ENCODE measurements around the gene PNLIP. TPM values are rescaled to one million over a fixed set of nuclear protein-coding genes. Genes with fewer than 3 reads are reported as not detected.

The PNLIP gene
- total and polyA plus RNA-seq, 2 donors from 2014 or later = not detected

GRCh38 chr10:116589926-116590325 is 44.2 kb downstream of the PNLIP start:
- no peak overlapping the region for H3K9ac ChIP-seq (ENCODE audit: low read length in 3 of 3)
- intact Hi-C loops (cut with DNase I) = no loop called here
- H3K27ac ChIP-seq (ENCODE audit: low read depth in 2 of 2, low read length in 2 of 2) = no peak overlapping the region
- TF ChIP-seq, protein P1, sequence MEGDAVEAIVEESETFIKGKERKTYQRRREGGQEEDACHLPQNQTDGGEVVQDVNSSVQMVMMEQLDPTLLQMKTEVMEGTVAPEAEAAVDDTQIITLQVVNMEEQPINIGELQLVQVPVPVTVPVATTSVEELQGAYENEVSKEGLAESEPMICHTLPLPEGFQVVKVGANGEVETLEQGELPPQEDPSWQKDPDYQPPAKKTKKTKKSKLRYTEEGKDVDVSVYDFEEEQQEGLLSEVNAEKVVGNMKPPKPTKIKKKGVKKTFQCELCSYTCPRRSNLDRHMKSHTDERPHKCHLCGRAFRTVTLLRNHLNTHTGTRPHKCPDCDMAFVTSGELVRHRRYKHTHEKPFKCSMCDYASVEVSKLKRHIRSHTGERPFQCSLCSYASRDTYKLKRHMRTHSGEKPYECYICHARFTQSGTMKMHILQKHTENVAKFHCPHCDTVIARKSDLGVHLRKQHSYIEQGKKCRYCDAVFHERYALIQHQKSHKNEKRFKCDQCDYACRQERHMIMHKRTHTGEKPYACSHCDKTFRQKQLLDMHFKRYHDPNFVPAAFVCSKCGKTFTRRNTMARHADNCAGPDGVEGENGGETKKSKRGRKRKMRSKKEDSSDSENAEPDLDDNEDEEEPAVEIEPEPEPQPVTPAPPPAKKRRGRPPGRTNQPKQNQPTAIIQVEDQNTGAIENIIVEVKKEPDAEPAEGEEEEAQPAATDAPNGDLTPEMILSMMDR (IDR thresholded peaks at IDR 0.05; ENCODE audit: borderline replicate concordance, extremely low read depth, insufficient read depth) = no peak
- peaks cover 0 to 5% (median 0%) of the 10 kb centered on the region in 3 donors for H3K9me3 ChIP-seq (ENCODE audit: control insufficient read depth in 2 of 3, insufficient read depth in 1 of 3, low read length in 3 of 3)
- no peak for FAIRE-seq
- DNase-seq = no peak
- H3K4me3 ChIP-seq (ENCODE audit: low read length in 3 of 3) = no peak overlapping the region
- no peaks in the 10 kb centered on the region for H3K4me1 ChIP-seq (ENCODE audit: control insufficient read depth in 2 of 3, insufficient read depth in 2 of 3, low read depth in 1 of 3, low read length in 3 of 3)
- no peaks in the 10 kb centered on the region for H3K27me3 ChIP-seq (ENCODE audit: control insufficient read depth, insufficient read depth, low read length)
- no peaks in the 10 kb centered on the region for H3K36me3 ChIP-seq (ENCODE audit: control insufficient read depth in 2 of 3, insufficient read depth in 3 of 3, low read length in 3 of 3)

- no peak within 1 kb of the TSS for H3K9ac ChIP-seq (ENCODE audit: low read length in 3 of 3)
- FAIRE-seq (no peak), DNase-seq (no peak)
- intact Hi-C loops (cut with DNase I) = no loop called here
- no peaks in the 10 kb centered on the region for H3K4me1 ChIP-seq (ENCODE audit: control insufficient read depth in 2 of 3, insufficient read depth in 2 of 3, low read depth in 1 of 3, low read length in 3 of 3)
- H3K27ac ChIP-seq (ENCODE audit: low read depth in 2 of 2, low read length in 2 of 2) = no peak within 1 kb of the TSS
- H3K4me3 ChIP-seq (ENCODE audit: low read length in 3 of 3) = no peak within 1 kb of the TSS
- TF ChIP-seq, protein P1 (IDR thresholded peaks at IDR 0.05; ENCODE audit: borderline replicate concordance, extremely low read depth, insufficient read depth) = no peak
- no peaks in the 10 kb centered on the region for H3K27me3 ChIP-seq (ENCODE audit: control insufficient read depth, insufficient read depth, low read length)
- H3K36me3 ChIP-seq (ENCODE audit: control insufficient read depth in 2 of 3, insufficient read depth in 3 of 3, low read length in 3 of 3) = no peaks in the 10 kb centered on the region
- H3K9me3 ChIP-seq (ENCODE audit: control insufficient read depth in 2 of 3, insufficient read depth in 1 of 3, low read length in 3 of 3) = peaks cover 0 to 5% (median 0%) of the 10 kb centered on the region in 3 donors
These were observed 45.1 kb downstream of the PNLIP start, which contains the start of gene PNLIPRP1 for GRCh38 chr10:116590590-116591444. Gene PNLIPRP1, plus strand, starts transcription at chr10:116590959. Its CDS starts 171 bp downstream, at chr10:116591130.

DNA sequence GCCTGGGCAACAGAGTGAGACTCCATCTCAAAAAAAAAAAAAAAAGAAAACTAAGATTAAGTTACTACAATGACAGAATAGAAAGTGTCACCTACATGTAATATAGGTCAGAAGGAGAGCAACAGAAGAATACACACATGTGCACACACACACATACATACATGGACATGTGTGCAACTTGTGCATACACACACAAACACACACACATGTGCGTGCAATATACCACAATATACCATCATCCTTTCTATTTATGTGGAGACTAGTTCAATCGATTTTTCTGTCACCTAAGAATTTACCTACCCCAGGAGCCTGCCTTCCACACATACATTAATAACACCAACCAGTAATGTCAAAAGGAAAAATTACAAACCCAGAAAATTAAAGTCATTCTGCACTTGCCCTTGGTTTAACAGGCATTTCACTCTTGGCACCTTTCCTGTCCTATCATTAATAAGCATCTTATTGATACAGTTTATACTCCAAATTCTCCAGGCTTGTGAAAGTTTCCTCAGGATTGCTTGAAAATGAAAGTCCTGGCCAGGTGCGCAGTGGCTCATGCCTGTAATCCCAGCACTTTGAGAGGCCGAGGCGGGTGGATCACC is 47.5 kb downstream of the PNLIP start:
- Histone ChIP-seq H3K9me3 (ENCODE audit: control insufficient read depth in 2 of 3, insufficient read depth in 1 of 3, low read length in 3 of 3) (peaks cover 0 to 5% (median 0%) of the 10 kb centered on the region in 3 donors), H3K27ac (ENCODE audit: low read depth in 2 of 2, low read length in 2 of 2) (no peak overlapping the region), H3K4me1 (ENCODE audit: control insufficient read depth in 2 of 3, insufficient read depth in 2 of 3, low read depth in 1 of 3, low read length in 3 of 3) (no peaks in the 10 kb centered on the region), H3K4me3 (ENCODE audit: low read length in 3 of 3) (no peak overlapping the region), H3K36me3 (ENCODE audit: control insufficient read depth in 2 of 3, insufficient read depth in 3 of 3, low read length in 3 of 3) (no peaks in the 10 kb centered on the region), H3K27me3 (ENCODE audit: control insufficient read depth, insufficient read depth, low read length) (no peaks in the 10 kb centered on the region), H3K9ac (ENCODE audit: low read length in 3 of 3) (no peak overlapping the region)
- TF ChIP-seq, protein P1 (IDR thresholded peaks at IDR 0.05; ENCODE audit: borderline replicate concordance, extremely low read depth, insufficient read depth) = no peak
- intact Hi-C loops (cut with DNase I) = no loop called here
- no peak for FAIRE-seq
- no peak for DNase-seq
